Neutrophil (primary cell): ENCODE results near the gene MYO18A.

Source experiments
- H3K27ac ChIP-seq: fragments of 200-600 bp; sonication (generic); 2 replicates; pipeline ENCODE4 v1.5.1; 2016; ENCODE audit warnings: mild to moderate bottlenecking, moderate library complexity
- H3K27me3 ChIP-seq: fragments of 200-600 bp; sonication (generic); 2 replicates; pipeline ENCODE4 v1.6.0; 2016; ENCODE audit warnings: mild to moderate bottlenecking
- H3K36me3 ChIP-seq: fragments of 200-600 bp; sonication (generic); 2 replicates; pipeline ENCODE4 v1.5.1; 2017
- H3K4me1 ChIP-seq, 2 experiments: fragments of 200-600 bp in 1 of 2; sonication (generic) in 1 of 2; 1 replicate in 1 of 2; 2 replicates in 1 of 2; pipeline versions ENCODE4 v1.5.1 to v1.6.1; 2013 to 2016; ENCODE audit warnings: low read depth in 1 of 2, low read length in 1 of 2, mild to moderate bottlenecking in 1 of 2, moderate library complexity in 1 of 2; ENCODE audit not compliant: control insufficient read depth in 1 of 2, insufficient read depth in 1 of 2
- H3K4me3 ChIP-seq, 2 experiments: fragments of 200-600 bp in 1 of 2; sonication (generic) in 1 of 2; 1 replicate in 1 of 2; 2 replicates in 1 of 2; pipeline ENCODE4 v1.5.1; 2013 to 2016; ENCODE audit warnings: low read depth in 1 of 2, low read length in 1 of 2, mild to moderate bottlenecking in 1 of 2, moderate library complexity in 1 of 2
- H3K9me3 ChIP-seq: fragments of 200-600 bp; sonication (generic); 2 replicates; pipeline ENCODE4 v1.5.1; 2016
- CTCF ChIP-seq: fragments of 200-600 bp; sonication (generic); IDR thresholded peaks from 2 replicates; pipeline ENCODE4 v1.5.1; 2016; ENCODE audit warnings: antibody characterized with exemption

MYO18A gene

GRCh38 chr17:29196769-29197515 lies 16.7 kb upstream of the MYO18A start:
- H3K27me3 ChIP-seq, result peaks cover 4% of the 10 kb centered on the region
- no peak for TF ChIP-seq CTCF
- no peak overlapping the region for H3K4me3 ChIP-seq
- no peak overlapping the region for H3K27ac ChIP-seq
- peaks cover 9 to 17% of the 10 kb centered on the region in 2 experiments for H3K4me1 ChIP-seq
- H3K36me3 ChIP-seq, result no peaks in the 10 kb centered on the region
- no peaks in the 10 kb centered on the region for H3K9me3 ChIP-seq

GRCh38 chr17:29195465-29196081 lies 15.4 kb upstream of the MYO18A start:
- Histone ChIP-seq H3K4me3 (no peak overlapping the region), H3K9me3 (no peaks in the 10 kb centered on the region), H3K36me3 (no peaks in the 10 kb centered on the region), H3K4me1 (peaks cover 9 to 17% of the 10 kb centered on the region in 2 experiments), H3K27me3 (peaks cover 4% of the 10 kb centered on the region), H3K27ac (no peak overlapping the region)
- no peak for TF ChIP-seq CTCF

- Histone ChIP-seq H3K36me3 (no peaks in the 10 kb centered on the region), H3K9me3 (no peaks in the 10 kb centered on the region), H3K27me3 (peaks cover 4% of the 10 kb centered on the region), H3K4me1 (peaks cover 9 to 17% of the 10 kb centered on the region in 2 experiments), H3K4me3 (no peak overlapping the region), H3K27ac (no peak overlapping the region)
- TF ChIP-seq CTCF, result no peak
These were observed 14.5 kb upstream of the MYO18A start for GRCh38 chr17:29194669-29195068.

GRCh38 chr17:29193146-29193545 lies 12.9 kb upstream of the MYO18A start:
- no peaks in the 10 kb centered on the region for H3K9me3 ChIP-seq
- peaks cover 4% of the 10 kb centered on the region for H3K27me3 ChIP-seq
- TF ChIP-seq CTCF, result no peak
- H3K36me3 ChIP-seq, result no peaks in the 10 kb centered on the region
- no peak overlapping the region for H3K4me3 ChIP-seq
- no peak overlapping the region for H3K27ac ChIP-seq
- H3K4me1 ChIP-seq, result peaks cover 9 to 17% of the 10 kb centered on the region in 2 experiments

- H3K27me3 ChIP-seq, result no peaks in the 10 kb centered on the region
- H3K4me1 ChIP-seq, result peaks cover under 1 to 8% of the 10 kb centered on the region in 2 experiments
- no peak for TF ChIP-seq CTCF
These were observed 10.5 kb upstream of the MYO18A start for GRCh38 chr17:29190592-29191207.

More at GRCh38 chr17:29190592-29191207, 10.5 kb upstream of the MYO18A start:
- H3K4me3 ChIP-seq, result no peak overlapping the region
- H3K27ac ChIP-seq, result no peak overlapping the region
- H3K36me3 ChIP-seq, result no peaks in the 10 kb centered on the region
- no peaks in the 10 kb centered on the region for H3K9me3 ChIP-seq
